HG02678 (cell line): ENCODE data around the gene SNHG17.
"Not testable (repeated sequence)": the region's sequence is repeated elsewhere in the genome, so short reads cannot be mapped to it uniquely, and the experiment has no call there.

Source experiments
- ATAC-seq: cut with Tn5 transposase; IDR thresholded peaks from one replicate; pipeline ENCODE4 v1.9.1; 2021; ENCODE audit warnings: mild to moderate bottlenecking, moderate library complexity; ENCODE audit not compliant: unreplicated experiment

Gene SNHG17

GRCh38 chr20:38421915-38422314 lies 13.2 kb downstream of the SNHG17 start:
- ATAC-seq: no peak

DNA sequence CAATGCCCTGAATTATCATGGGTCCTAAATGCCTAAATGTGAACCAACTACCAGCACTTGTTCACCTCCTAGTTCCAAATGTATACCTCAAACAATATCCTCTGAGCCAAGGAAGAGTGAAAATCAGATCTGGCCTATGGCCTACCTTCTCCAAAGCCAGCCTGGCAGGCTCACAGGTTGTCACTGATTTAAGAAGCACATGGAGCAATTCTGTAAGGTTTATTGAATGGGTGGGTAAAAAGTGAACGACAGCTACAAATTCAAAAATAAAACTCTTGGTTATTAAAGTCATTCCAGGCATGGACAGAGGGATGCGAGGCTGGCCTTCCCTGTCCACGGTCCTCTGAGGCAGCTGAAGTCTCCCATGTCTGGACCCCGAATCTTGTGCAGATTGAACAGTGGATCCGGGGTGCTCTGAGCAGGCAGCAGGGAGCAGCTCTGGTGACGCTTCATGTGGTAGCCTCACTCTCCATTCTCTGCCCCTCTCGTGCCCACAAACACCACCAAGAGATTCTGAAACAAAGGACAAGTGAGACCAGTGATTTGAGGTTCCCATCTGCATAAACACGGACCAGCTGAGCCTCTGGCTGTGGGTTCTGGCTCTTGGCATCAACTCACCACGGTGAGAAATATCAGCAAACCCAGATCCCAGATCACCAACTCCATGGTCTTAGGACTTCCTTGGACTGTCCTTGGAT lies 14.6 kb downstream of the SNHG17 start:
- no peak for ATAC-seq

GRCh38 chr20:38418509-38419204 lies 16.5 kb downstream of the SNHG17 start:
- no peak for ATAC-seq

- ATAC-seq: no peak
Observed at GRCh38 chr20:38414769-38415450, 20.2 kb downstream of the SNHG17 start.

DNA sequence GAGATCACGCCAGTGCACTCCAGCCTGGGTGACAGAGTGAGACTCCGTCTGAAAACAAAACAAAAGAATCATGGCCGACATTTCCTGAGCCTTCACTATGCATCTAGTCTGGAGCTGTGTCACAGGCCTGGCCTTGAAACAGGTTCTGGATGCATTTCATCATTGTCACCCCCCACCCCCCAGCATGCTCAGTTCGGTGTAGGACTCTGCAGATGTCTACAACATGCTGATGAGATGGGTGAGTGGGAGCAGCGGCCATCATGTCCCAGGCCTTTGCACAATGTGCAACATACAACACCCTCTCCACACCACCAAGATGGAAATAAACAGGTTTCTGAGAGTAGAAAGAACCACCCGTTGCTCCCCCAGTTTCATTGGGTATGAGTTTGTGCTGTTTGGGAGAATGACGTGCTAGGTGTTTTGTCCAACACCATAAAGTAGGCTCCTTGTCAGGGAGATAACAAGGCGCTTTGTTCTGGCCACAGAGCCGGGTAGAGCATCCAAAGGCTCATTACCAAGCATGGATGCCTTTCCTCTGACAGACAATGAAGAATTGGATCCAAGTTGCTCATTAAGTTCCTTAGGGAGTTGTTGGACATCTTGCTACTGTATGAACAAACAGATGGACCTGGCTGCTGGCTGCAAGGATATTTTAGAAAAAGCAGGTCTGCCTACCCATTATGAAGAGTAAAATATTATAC lies 22.1 kb downstream of the SNHG17 start:
- ATAC-seq: no peak

GRCh38 chr20:38407822-38408221 lies 27.3 kb downstream of the SNHG17 start:
- ATAC-seq: not testable (repeated sequence)

DNA sequence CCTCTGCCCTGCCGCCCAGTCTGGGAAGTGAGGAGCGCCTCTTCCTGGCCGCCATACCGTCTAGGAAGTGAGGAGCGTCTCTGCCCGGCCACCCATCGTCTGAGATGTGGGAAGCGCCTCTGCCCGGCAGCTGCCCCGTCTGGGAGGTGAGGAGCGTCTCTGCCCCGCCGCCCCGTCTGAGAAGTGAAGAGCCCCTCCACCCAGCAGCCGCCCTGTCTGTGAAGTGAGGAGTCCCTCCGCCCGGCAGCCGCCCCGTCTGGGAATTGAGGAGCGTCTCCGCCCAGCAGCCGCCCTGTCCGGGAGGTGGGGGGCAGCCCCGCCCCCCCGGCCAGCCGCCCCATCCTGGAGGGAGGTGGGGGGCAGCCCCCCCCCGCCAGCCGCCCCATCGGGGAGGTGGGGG lies 27.8 kb downstream of the SNHG17 start:
- ATAC-seq: no peak

GRCh38 chr20:38406476-38406875 lies 28.7 kb downstream of the SNHG17 start:
- ATAC-seq: no peak

DNA sequence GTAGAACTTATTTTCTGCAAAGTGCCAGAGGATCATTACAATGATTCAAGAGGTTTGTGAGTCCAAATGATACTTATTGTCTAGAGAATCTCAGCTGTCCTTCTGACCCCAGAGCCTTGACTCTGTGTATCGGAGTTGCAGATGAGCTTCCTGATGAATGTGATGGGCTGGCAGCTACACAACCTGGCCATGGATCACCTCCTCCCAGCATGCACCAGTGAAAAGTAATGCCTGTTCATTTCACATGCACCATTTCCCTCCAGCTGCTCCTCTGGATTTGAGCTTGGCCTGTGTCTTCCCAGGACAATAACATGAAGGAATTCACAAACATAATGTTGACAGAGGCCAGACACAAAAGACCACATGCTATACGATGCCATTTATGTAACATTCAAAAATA lies 30.0 kb downstream of the SNHG17 start:
- ATAC-seq: no peak

GRCh38 chr20:38404016-38404415 lies 31.1 kb downstream of the SNHG17 start:
- no peak for ATAC-seq

DNA sequence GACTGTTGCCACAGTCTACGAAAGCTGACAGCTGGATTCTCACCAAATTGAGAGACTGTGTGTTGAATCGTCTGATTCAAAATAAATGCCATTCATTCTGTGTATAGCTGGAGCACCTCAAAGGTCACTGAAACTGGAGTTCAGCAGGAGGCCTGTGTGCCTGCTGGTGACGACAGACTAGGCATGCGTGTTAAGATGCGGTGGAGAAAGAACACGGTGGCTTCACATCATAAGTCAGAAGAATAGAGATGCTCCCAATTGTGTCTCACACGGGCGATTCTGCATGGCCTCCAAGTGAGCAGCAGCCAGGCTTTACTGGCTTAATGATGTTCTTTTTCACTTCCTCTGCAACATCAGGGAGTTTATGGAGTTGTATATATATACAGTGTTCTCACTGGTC lies 32.3 kb downstream of the SNHG17 start:
- ATAC-seq: no peak

DNA sequence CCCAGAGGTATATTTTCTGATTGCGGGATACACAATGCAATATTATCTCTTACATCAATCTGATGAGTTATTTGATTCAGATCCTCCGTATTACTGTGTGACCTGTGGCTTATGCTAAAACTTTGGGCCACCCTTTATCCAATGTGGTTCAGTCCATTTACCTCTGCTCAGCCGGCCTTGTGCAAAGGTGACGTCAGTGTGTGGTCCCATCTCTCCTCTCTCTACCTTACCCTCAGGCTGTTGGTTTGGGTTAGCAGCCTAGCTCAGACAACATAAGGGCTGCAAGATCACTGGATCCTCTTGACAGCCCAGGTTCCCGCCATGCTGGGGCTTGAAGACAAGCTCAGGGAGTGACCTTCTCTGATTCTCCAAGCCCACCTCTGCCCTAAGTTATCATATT lies 33.0 kb downstream of the SNHG17 start:
- ATAC-seq: no peak

- not testable (repeated sequence) for ATAC-seq
Observed at GRCh38 chr20:38395751-38396395, 39.3 kb downstream of the SNHG17 start.

DNA sequence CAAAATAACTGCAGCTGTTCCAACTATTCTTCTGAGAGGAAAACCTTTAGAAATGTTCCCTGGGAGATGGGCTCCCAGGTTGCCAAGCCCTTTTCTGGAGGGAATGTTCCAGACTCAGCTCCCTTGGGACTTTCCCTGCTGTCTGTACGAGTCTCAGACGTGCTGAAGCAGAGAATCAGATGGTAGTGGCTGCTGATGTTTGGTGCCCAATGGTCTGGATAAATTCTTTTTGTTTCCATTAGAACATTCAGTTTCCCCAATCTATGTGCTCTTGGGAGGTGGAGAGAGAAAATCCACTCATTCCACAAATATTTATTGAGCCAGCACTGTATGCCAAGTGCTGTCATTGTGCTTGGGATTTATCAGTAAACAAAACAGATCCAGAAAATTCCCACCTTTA lies 40.0 kb downstream of the SNHG17 start:
- no peak for ATAC-seq

DNA sequence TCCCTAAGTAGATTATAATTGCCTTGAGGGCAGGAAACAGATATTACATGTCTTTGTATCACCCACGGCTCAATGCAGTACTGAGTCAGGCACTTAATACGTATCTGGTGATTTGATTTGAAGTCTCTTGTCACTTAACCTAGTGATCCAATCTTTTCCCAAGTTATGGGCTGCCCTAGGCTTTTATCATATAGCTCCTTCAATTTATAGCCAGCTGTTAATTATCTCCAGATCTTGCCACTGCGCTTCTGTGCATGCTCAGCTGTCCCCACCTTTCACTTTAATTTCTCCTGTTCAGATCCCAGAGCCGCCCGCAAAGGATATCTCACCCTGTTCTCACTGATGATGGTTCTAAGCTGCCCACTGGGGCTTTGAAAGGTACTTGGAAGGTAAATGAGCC lies 41.9 kb downstream of the SNHG17 start:
- ATAC-seq: no peak

GRCh38 chr20:38392356-38392755 lies 42.8 kb downstream of the SNHG17 start:
- ATAC-seq: no peak

- ATAC-seq: no peak
Observed at GRCh38 chr20:38387953-38388352, 47.2 kb downstream of the SNHG17 start.

DNA sequence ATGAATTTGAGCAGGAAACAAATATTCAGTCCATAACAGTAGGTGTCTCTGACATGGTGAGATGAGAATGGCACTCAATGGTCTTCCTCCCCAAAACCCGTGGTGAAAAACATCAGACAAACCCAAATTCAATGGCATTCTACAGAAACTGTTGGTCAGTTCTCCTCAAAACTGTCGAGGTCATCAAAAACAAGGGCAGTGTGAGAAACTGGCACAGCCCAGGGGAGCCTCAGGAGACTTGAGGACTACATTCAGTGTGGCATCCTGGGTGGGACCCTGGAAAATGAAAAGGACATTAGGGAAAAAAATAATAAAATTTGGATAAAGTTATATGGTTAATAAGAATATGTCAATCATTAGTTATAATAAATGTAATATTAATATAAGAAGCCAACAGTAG lies 48.3 kb downstream of the SNHG17 start:
- ATAC-seq: no peak

DNA sequence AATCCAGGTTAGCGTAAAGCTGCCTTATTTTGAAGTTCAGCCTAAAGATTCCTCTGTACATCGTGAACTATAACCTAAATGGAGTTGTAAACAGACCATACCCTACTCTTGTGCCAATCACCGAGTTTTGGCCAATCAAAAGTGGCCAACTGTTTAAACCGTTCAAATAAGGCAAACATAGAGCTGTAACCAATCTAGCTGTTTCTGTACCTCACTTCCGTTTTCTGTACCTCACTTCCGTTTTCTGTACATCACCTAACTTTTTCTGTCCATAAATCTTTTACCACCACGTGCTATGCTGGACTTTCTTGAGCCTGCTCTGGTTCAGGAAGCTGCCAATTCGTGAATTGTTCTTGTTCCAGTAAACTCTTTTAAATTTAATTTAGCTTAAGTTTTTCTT lies 49.1 kb downstream of the SNHG17 start:
- no peak for ATAC-seq

DNA sequence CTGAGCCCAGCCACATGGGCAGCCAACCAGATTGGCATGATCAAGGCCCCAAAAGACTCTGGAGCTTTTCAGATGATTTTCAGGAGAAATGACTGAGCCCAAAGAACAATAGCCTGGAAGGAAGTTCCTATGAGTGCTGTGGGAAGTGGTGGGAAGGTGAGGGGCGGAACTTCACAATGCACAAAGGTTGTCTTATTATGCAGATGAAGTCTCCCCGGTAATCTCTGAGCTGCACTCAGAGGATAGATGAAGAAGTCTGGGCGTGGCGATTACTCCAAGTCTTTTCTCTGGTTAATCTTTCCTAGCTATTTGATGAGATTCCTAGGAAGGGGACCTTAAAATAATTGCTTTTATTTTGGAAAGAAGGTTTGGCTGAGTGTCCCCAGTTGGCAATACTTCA lies 52.0 kb downstream of the SNHG17 start:
- no peak for ATAC-seq

GRCh38 chr20:38377838-38378237 lies 57.3 kb downstream of the SNHG17 start:
- not testable (repeated sequence) for ATAC-seq
